Measurements from ENCODE around the gene HOXD10.
A peak's percentile ranks its signal among the peaks of the same experiment; 100 is the strongest.

Gene HOXD10

GRCh38 chr2:176093145-176093897 lies 23.3 kb upstream of the HOXD10 start:
- peaks cover 52% of the 10 kb centered on the region for H3K27me3 ChIP-seq (ENCODE audit: control insufficient read depth, insufficient read depth, low read length)
- peak overlapping the region; percentile 30 for H3K27ac ChIP-seq (ENCODE audit: low read depth, low read length)
- peak overlapping the region; percentile 64 for H3K4me3 ChIP-seq (ENCODE audit: low read length)
- no peaks in the 10 kb centered on the region for H3K36me3 ChIP-seq (ENCODE audit: control insufficient read depth, insufficient read depth, low read length)
- peaks cover 5% of the 10 kb centered on the region for H3K4me1 ChIP-seq (ENCODE audit: control insufficient read depth, insufficient read depth, low read length)
- no peak overlapping the region for H3K9ac ChIP-seq (ENCODE audit: low read length)

- Histone ChIP-seq H3K4me3 (ENCODE audit: low read length) (peak overlapping the region; percentile 64), H3K4me1 (ENCODE audit: control insufficient read depth, insufficient read depth, low read length) (peaks cover 5% of the 10 kb centered on the region), H3K9ac (ENCODE audit: low read length) (no peak overlapping the region), H3K27ac (ENCODE audit: low read depth, low read length) (no peak overlapping the region), H3K36me3 (ENCODE audit: control insufficient read depth, insufficient read depth, low read length) (no peaks in the 10 kb centered on the region), H3K27me3 (ENCODE audit: control insufficient read depth, insufficient read depth, low read length) (peaks cover 56% of the 10 kb centered on the region)
Observed at GRCh38 chr2:176093898-176094249, 22.7 kb upstream of the HOXD10 start.

- Histone ChIP-seq H3K27ac (ENCODE audit: low read depth, low read length) (no peak overlapping the region), H3K27me3 (ENCODE audit: control insufficient read depth, insufficient read depth, low read length) (peaks cover 59% of the 10 kb centered on the region), H3K4me1 (ENCODE audit: control insufficient read depth, insufficient read depth, low read length) (peaks cover 5% of the 10 kb centered on the region), H3K36me3 (ENCODE audit: control insufficient read depth, insufficient read depth, low read length) (no peaks in the 10 kb centered on the region), H3K4me3 (ENCODE audit: low read length) (no peak overlapping the region), H3K9ac (ENCODE audit: low read length) (no peak overlapping the region)
Observed at GRCh38 chr2:176094349-176094748, 22.2 kb upstream of the HOXD10 start.

- Histone ChIP-seq H3K4me1 (ENCODE audit: control insufficient read depth, insufficient read depth, low read length) (peaks cover 5% of the 10 kb centered on the region), H3K36me3 (ENCODE audit: control insufficient read depth, insufficient read depth, low read length) (no peaks in the 10 kb centered on the region), H3K4me3 (ENCODE audit: low read length) (no peak overlapping the region), H3K27me3 (ENCODE audit: control insufficient read depth, insufficient read depth, low read length) (peaks cover 62% of the 10 kb centered on the region), H3K27ac (ENCODE audit: low read depth, low read length) (no peak overlapping the region), H3K9ac (ENCODE audit: low read length) (no peak overlapping the region)
Observed at GRCh38 chr2:176095421-176095820, 21.2 kb upstream of the HOXD10 start.

- Histone ChIP-seq H3K27ac (ENCODE audit: low read depth, low read length) (no peak overlapping the region), H3K36me3 (ENCODE audit: control insufficient read depth, insufficient read depth, low read length) (no peaks in the 10 kb centered on the region), H3K4me1 (ENCODE audit: control insufficient read depth, insufficient read depth, low read length) (peaks cover 5% of the 10 kb centered on the region), H3K4me3 (ENCODE audit: low read length) (peak overlapping the region; percentile 59), H3K27me3 (ENCODE audit: control insufficient read depth, insufficient read depth, low read length) (peaks cover 67% of the 10 kb centered on the region), H3K9ac (ENCODE audit: low read length) (no peak overlapping the region)
Observed at GRCh38 chr2:176096243-176096985, 20.2 kb upstream of the HOXD10 start.

GRCh38 chr2:176096986-176097819 lies 19.4 kb upstream of the HOXD10 start:
- peaks cover 60% of the 10 kb centered on the region for H3K27me3 ChIP-seq (ENCODE audit: control insufficient read depth, insufficient read depth, low read length)
- H3K27ac ChIP-seq (ENCODE audit: low read depth, low read length) = peak overlapping the region; percentile 2
- no peak overlapping the region for H3K9ac ChIP-seq (ENCODE audit: low read length)
- H3K4me1 ChIP-seq (ENCODE audit: control insufficient read depth, insufficient read depth, low read length) = peaks cover 5% of the 10 kb centered on the region
- peak overlapping the region; percentile 59 for H3K4me3 ChIP-seq (ENCODE audit: low read length)
- no peaks in the 10 kb centered on the region for H3K36me3 ChIP-seq (ENCODE audit: control insufficient read depth, insufficient read depth, low read length)

GRCh38 chr2:176097820-176098365 lies 18.7 kb upstream of the HOXD10 start:
- no peaks in the 10 kb centered on the region for H3K36me3 ChIP-seq (ENCODE audit: control insufficient read depth, insufficient read depth, low read length)
- peak overlapping the region; percentile 54 for H3K4me3 ChIP-seq (ENCODE audit: low read length)
- peaks cover 62% of the 10 kb centered on the region for H3K27me3 ChIP-seq (ENCODE audit: control insufficient read depth, insufficient read depth, low read length)
- no peak overlapping the region for H3K9ac ChIP-seq (ENCODE audit: low read length)
- H3K27ac ChIP-seq (ENCODE audit: low read depth, low read length) = no peak overlapping the region
- peaks cover 5% of the 10 kb centered on the region for H3K4me1 ChIP-seq (ENCODE audit: control insufficient read depth, insufficient read depth, low read length)

- H3K4me3 ChIP-seq (ENCODE audit: low read length) = no peak overlapping the region
- no peak overlapping the region for H3K9ac ChIP-seq (ENCODE audit: low read length)
- peaks cover 2% of the 10 kb centered on the region for H3K4me1 ChIP-seq (ENCODE audit: control insufficient read depth, insufficient read depth, low read length)
- peaks cover 56% of the 10 kb centered on the region for H3K27me3 ChIP-seq (ENCODE audit: control insufficient read depth, insufficient read depth, low read length)
- H3K27ac ChIP-seq (ENCODE audit: low read depth, low read length) = no peak overlapping the region
- no peaks in the 10 kb centered on the region for H3K36me3 ChIP-seq (ENCODE audit: control insufficient read depth, insufficient read depth, low read length)
Observed at GRCh38 chr2:176098366-176099158, 18.0 kb upstream of the HOXD10 start.

- Histone ChIP-seq H3K27me3 (ENCODE audit: control insufficient read depth, insufficient read depth, low read length) (peaks cover 56% of the 10 kb centered on the region), H3K36me3 (ENCODE audit: control insufficient read depth, insufficient read depth, low read length) (no peaks in the 10 kb centered on the region), H3K4me1 (ENCODE audit: control insufficient read depth, insufficient read depth, low read length) (peaks cover 2% of the 10 kb centered on the region), H3K4me3 (ENCODE audit: low read length) (no peak overlapping the region), H3K27ac (ENCODE audit: low read depth, low read length) (no peak overlapping the region), H3K9ac (ENCODE audit: low read length) (no peak overlapping the region)
Observed at GRCh38 chr2:176099159-176099727, 17.3 kb upstream of the HOXD10 start.

GRCh38 chr2:176099728-176100546 lies 16.6 kb upstream of the HOXD10 start, which contains the start of gene HOXD12:
Gene HOXD12, plus strand, starts transcription at chr2:176099795. Its CDS starts 7 bp downstream, at chr2:176099802.
- H3K4me3 ChIP-seq (ENCODE audit: low read length) = no peak within 1 kb of the TSS
- H3K4me1 ChIP-seq (ENCODE audit: control insufficient read depth, insufficient read depth, low read length) = peaks cover 2% of the 10 kb centered on the region
- H3K36me3 ChIP-seq (ENCODE audit: control insufficient read depth, insufficient read depth, low read length) = no peaks in the 10 kb centered on the region
- no peak within 1 kb of the TSS for H3K27ac ChIP-seq (ENCODE audit: low read depth, low read length)
- no peak within 1 kb of the TSS for H3K9ac ChIP-seq (ENCODE audit: low read length)
- peaks cover 51% of the 10 kb centered on the region for H3K27me3 ChIP-seq (ENCODE audit: control insufficient read depth, insufficient read depth, low read length)
